WTC11 (cell line): ENCODE measurements around the gene PEX5. TPM values are rescaled to one million over a fixed set of nuclear protein-coding genes. Genes with fewer than 3 reads are reported as not detected.

Experiments used
- ATAC-seq: fragments of 200-7000 bp; cut with Tn5 transposase; 2 replicates; pipeline ENCODE4 v1.10.0; 2021; ENCODE audit warnings: mild to moderate bottlenecking, moderate library complexity
- CTCF ChIA-PET: fragments of 300-600 bp; sonication (Branson Sonifier 250); formaldehyde crosslinking; loops from one replicate; lab custom pipeline; 2021; ENCODE audit warnings: antibody characterized with exemption; lab: Charles Lee
- POLR2A ChIA-PET: fragments of 350-600 bp; sonication (Branson Sonifier 250); formaldehyde crosslinking; loops from one replicate; lab custom pipeline; 2021; ENCODE audit warnings: antibody characterized with exemption; lab: Charles Lee
- DNase-seq: peaks from one replicate; pipeline ENCODE4 v3.0.0; 2021; ENCODE audit warnings: low spot score
- H3K27ac Mint-ChIP-seq: 2 replicates; pipeline ENCODE4 v1.8.0; 2021; ENCODE audit warnings: mixed read lengths
- H3K27me3 Mint-ChIP-seq: 2 replicates; pipeline ENCODE4 v1.8.0; 2021; ENCODE audit warnings: low read depth, mild to moderate bottlenecking, moderate library complexity, mixed read lengths
- H3K36me3 Mint-ChIP-seq: 2 replicates; pipeline ENCODE4 v1.8.0; 2021; ENCODE audit warnings: mixed read lengths
- H3K4me1 Mint-ChIP-seq: 2 replicates; pipeline ENCODE4 v1.8.0; 2022; ENCODE audit warnings: mixed read lengths
- H3K4me3 Mint-ChIP-seq: 2 replicates; pipeline ENCODE4 v1.8.0; 2021; ENCODE audit warnings: mild to moderate bottlenecking, moderate library complexity, mixed read lengths
- H3K9me3 Mint-ChIP-seq: 2 replicates; pipeline ENCODE4 v1.8.0; 2021; ENCODE audit warnings: mixed read lengths
- GTF2I ChIP-seq: fragments of 250-450 bp; sonication (Bioruptor Pico); conservative IDR thresholded peaks from 2 replicates; pipeline ENCODE4 v1.4.0; 2021; ENCODE audit warnings: mild to moderate bottlenecking
- HMGA2 ChIP-seq: fragments of 250-450 bp; sonication (Bioruptor Pico); IDR thresholded peaks from 2 replicates; pipeline ENCODE4 v1.4.0; 2021; ENCODE audit warnings: mild to moderate bottlenecking, moderate library complexity
- SMAD4 ChIP-seq: sonication (generic); formaldehyde crosslinking; IDR thresholded peaks from 2 replicates; pipeline ENCODE4 v1.8.0; 2022; ENCODE audit warnings: mild to moderate bottlenecking, missing genetic modification reagents
- ZNF121 ChIP-seq: sonication (generic); formaldehyde crosslinking; IDR thresholded peaks from 2 replicates; pipeline ENCODE4 v1.8.0; 2023; ENCODE audit warnings: missing genetic modification reagents
- total RNA-seq: library from RNA; stranded (reverse); gene quantifications from 3 replicates; pipeline ENCODE4 v1.2.3, GENCODE V29; 2021
- TF ChIP-seq, protein P1 (sequence below): fragments of 250-450 bp; sonication (Bioruptor Pico); IDR thresholded peaks from 2 replicates; pipeline ENCODE4 v1.9.0; 2021; ENCODE audit warnings: mild to moderate bottlenecking
- TF ChIP-seq, protein P2 (sequence below): fragments of 250-450 bp; sonication (Bioruptor Pico); IDR thresholded peaks from 2 replicates; pipeline ENCODE4 v1.9.0; 2021; ENCODE audit warnings: moderate library complexity, mild to moderate bottlenecking, inconsistent platforms, borderline replicate concordance
- TF ChIP-seq, protein P3 (sequence below): sonication (generic); formaldehyde crosslinking; conservative IDR thresholded peaks from 2 replicates; pipeline ENCODE4 v1.8.1; 2022; ENCODE audit warnings: mild to moderate bottlenecking, missing genetic modification reagents
- TF ChIP-seq, protein P4 (sequence below): sonication (generic); formaldehyde crosslinking; IDR thresholded peaks from 2 replicates; pipeline ENCODE4 v1.8.1; 2023; ENCODE audit warnings: mild to moderate bottlenecking, missing genetic modification reagents, borderline replicate concordance

PEX5 gene
- total RNA-seq, 1 experiment from 2014 or later: 68.9 TPM

DNA sequence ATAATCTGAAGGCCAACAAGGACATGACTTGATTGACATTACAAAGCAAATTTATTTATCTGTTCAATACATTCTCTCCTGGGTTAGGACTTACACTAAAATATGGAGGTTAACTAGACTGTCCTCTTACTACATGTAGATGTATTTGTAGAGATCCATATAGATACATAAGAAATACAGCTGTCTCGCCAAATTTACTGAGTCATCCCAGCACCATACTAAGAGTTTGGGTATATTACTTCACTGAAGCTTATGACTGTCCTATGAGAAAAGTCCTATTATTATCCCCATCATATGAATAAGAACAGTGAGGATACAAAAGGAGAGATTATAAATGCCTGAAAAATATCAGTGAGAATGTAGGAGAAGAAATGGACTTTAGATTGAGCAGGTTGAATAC lies 69.6 kb downstream of the PEX5 start:
- H3K4me3 Mint-ChIP-seq: no peak overlapping the region

More for the DNA sequence above, 69.6 kb downstream of the PEX5 start:
- peaks cover 7% of the 10 kb centered on the region for H3K9me3 Mint-ChIP-seq
- no peak overlapping the region for H3K27ac Mint-ChIP-seq
- H3K4me1 Mint-ChIP-seq: no peaks in the 10 kb centered on the region
- DNase-seq (no peak), ATAC-seq (no peak)
- H3K27me3 Mint-ChIP-seq: no peaks in the 10 kb centered on the region; the same call in 1 of the 2 replicates
- POLR2A ChIA-PET: no interaction called here
- TF ChIP-seq, protein P1, sequence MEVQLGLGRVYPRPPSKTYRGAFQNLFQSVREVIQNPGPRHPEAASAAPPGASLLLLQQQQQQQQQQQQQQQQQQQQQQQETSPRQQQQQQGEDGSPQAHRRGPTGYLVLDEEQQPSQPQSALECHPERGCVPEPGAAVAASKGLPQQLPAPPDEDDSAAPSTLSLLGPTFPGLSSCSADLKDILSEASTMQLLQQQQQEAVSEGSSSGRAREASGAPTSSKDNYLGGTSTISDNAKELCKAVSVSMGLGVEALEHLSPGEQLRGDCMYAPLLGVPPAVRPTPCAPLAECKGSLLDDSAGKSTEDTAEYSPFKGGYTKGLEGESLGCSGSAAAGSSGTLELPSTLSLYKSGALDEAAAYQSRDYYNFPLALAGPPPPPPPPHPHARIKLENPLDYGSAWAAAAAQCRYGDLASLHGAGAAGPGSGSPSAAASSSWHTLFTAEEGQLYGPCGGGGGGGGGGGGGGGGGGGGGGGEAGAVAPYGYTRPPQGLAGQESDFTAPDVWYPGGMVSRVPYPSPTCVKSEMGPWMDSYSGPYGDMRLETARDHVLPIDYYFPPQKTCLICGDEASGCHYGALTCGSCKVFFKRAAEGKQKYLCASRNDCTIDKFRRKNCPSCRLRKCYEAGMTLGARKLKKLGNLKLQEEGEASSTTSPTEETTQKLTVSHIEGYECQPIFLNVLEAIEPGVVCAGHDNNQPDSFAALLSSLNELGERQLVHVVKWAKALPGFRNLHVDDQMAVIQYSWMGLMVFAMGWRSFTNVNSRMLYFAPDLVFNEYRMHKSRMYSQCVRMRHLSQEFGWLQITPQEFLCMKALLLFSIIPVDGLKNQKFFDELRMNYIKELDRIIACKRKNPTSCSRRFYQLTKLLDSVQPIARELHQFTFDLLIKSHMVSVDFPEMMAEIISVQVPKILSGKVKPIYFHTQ (CRISPR knock-in tag): no peak
- TF ChIP-seq, protein P2, sequence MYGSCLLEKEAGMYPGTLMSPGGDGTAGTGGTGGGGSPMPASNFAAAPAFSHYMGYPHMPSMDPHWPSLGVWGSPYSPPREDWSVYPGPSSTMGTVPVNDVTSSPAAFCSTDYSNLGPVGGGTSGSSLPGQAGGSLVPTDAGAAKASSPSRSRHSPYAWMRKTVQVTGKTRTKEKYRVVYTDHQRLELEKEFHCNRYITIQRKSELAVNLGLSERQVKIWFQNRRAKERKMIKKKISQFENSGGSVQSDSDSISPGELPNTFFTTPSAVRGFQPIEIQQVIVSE (CRISPR knock-in tag): no peak
- TF ChIP-seq SMAD4 (CRISPR knock-in tag) (no peak), GTF2I (no peak), HMGA2 (CRISPR knock-in tag) (no peak), ZNF121 (CRISPR knock-in tag) (no peak)
- TF ChIP-seq, protein P3, sequence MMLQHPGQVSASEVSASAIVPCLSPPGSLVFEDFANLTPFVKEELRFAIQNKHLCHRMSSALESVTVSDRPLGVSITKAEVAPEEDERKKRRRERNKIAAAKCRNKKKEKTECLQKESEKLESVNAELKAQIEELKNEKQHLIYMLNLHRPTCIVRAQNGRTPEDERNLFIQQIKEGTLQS: no peak
- TF ChIP-seq, protein P4, sequence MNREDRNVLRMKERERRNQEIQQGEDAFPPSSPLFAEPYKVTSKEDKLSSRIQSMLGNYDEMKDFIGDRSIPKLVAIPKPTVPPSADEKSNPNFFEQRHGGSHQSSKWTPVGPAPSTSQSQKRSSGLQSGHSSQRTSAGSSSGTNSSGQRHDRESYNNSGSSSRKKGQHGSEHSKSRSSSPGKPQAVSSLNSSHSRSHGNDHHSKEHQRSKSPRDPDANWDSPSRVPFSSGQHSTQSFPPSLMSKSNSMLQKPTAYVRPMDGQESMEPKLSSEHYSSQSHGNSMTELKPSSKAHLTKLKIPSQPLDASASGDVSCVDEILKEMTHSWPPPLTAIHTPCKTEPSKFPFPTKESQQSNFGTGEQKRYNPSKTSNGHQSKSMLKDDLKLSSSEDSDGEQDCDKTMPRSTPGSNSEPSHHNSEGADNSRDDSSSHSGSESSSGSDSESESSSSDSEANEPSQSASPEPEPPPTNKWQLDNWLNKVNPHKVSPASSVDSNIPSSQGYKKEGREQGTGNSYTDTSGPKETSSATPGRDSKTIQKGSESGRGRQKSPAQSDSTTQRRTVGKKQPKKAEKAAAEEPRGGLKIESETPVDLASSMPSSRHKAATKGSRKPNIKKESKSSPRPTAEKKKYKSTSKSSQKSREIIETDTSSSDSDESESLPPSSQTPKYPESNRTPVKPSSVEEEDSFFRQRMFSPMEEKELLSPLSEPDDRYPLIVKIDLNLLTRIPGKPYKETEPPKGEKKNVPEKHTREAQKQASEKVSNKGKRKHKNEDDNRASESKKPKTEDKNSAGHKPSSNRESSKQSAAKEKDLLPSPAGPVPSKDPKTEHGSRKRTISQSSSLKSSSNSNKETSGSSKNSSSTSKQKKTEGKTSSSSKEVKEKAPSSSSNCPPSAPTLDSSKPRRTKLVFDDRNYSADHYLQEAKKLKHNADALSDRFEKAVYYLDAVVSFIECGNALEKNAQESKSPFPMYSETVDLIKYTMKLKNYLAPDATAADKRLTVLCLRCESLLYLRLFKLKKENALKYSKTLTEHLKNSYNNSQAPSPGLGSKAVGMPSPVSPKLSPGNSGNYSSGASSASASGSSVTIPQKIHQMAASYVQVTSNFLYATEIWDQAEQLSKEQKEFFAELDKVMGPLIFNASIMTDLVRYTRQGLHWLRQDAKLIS (CRISPR knock-in tag): no peak
- peaks cover 6% of the 10 kb centered on the region; the same call in 1 of the 2 replicates for H3K36me3 Mint-ChIP-seq
- CTCF ChIA-PET: no interaction called here

Other genes starting within 250 kb of the PEX5 start
- gene RNU7-1, start 245.9 kb upstream of the PEX5 start, total RNA-seq: not detected in 3 replicates
- gene C12orf57, start 245.7 kb upstream of the PEX5 start, total RNA-seq: 158 to 181 TPM (median 172 TPM) in 3 replicates
- 27.1 to 34.7 TPM (median 34.5 TPM) in 3 replicates for gene PTPN6, start 238.3 kb upstream of the PEX5 start, total RNA-seq
- gene PHB2, start 219.0 kb upstream of the PEX5 start, total RNA-seq: 350 to 397 TPM (median 352 TPM) in 3 replicates
- 59.3 to 78.6 TPM (median 59.8 TPM) in 3 replicates for gene EMG1, start 218.8 kb upstream of the PEX5 start, total RNA-seq
- gene LPCAT3, start 171.2 kb upstream of the PEX5 start, total RNA-seq: 35.3 to 40.0 TPM (median 36.2 TPM) in 3 replicates
- gene C1S, start 129.0 kb upstream of the PEX5 start, total RNA-seq: 6.2 to 8.8 TPM (median 7.6 TPM) in 3 replicates
- 8.4 to 9.8 TPM (median 8.9 TPM) in 3 replicates for gene C1R, start 97.2 kb upstream of the PEX5 start, total RNA-seq
- gene C1RL, start 80.5 kb upstream of the PEX5 start, total RNA-seq: 17.7 to 23.7 TPM (median 22.9 TPM) in 3 replicates
- 4.1 to 5.4 TPM (median 4.7 TPM) in 3 replicates for gene RBP5, start 60.8 kb upstream of the PEX5 start, total RNA-seq
- gene CLSTN3, start 59.3 kb upstream of the PEX5 start, total RNA-seq: 23.7 to 28.2 TPM (median 24.7 TPM) in 3 replicates
- gene ACSM4, start 114.4 kb downstream of the PEX5 start, total RNA-seq: not detected in 3 replicates